Measurements from ENCODE around the gene TOP2B.

TOP2B gene

GRCh38 chr3:25580534-25580933 is 84.2 kb downstream of the TOP2B start:
- DNase-seq = no peak

DNA sequence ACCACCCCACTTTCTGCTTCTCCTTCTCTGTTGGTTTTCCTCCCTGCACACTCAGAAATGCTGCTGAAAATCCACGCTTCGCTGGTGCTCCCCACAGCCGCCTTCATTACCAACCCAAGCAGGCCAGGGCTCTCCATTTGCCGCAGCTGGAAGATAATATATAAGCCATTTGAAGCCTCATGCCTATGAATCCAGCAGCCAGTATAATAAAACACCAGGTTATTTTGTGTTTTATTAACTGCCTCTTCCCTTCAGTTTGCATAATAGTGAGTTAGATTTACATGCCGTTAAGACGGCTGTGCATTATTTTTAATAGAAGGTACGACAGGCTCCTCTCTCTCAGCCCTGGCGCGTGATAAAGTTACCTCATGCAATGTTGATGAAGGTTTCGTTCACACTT is 86.6 kb downstream of the TOP2B start:
- DNase-seq = no peak

DNA sequence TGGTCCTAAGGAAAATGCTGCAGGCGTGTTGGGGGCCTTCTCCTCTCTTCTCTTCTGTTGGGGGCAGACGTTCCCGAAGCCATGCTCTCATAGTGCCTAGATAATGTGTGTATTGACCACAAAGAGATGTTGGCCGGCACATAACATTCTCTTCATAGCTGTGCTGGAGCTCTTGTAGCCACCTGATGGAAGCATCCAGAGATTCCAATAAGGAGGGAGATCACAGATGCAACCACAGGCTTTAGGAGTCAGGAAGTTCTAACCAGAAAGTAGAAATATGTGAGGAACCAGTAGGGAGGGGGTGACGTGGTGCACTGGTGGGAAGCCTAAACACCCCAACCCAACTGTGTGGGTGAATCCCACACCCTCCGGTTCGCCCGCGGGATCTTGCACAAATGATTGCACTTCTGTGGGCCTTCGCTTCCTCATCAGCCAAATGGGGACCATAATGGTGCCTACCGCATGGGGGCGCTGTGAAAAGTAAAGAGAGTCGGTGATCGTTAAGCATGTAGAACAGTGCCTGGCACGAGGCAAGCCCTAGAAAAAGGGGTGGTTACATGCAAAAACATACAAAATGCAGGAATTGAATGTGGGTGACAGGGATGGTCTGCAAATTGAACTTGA is 87.8 kb downstream of the TOP2B start:
- DNase-seq = no peak

GRCh38 chr3:25576146-25576545 is 88.6 kb downstream of the TOP2B start:
- no peak for DNase-seq

DNA sequence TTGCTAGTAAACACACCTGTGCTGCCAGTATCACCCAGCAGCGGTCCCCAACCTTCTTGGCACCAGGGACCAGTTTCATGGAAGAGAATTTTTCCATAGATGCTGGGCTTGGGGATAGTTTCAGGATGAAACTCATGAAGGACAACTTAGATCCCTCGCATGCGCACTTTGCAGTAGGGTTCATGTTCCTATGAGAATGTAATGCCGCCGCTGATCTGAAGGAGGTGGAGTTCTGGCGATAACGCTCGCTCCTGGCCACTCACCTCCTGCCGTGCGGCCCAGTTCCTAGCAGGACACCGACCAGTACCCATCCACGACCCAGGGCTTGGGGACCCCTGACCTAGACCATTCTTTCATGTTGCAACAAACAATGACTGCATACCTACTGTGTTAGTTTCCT is 89.7 kb downstream of the TOP2B start:
- no peak for DNase-seq

DNA sequence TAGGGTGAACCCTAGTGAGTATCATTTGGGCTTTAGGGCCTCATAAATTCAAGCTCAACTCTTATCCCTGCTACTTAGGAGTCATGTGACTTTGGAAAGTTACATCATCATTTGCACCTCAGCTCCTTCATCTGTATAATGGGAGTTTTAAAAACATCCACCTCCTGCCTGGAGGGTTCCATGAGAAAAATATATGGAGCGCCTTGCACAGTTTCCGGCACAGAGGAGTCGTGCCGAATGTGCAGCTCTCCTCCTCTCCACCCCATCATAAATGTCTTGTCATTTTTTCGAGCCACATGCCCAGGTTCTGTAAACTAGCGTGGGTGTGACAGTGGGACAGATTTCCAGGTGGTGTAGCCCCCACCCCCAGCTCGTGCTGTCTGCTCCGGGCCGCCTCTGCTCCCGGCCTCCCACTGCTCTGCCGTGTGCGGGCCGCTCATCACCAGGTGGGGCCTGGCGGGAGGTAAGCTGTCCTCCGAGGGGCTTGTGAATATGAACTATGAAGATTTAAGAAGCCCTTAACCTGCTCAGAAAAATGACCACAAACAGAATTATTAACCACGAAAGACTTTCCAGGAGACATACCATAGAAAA is 90.4 kb downstream of the TOP2B start:
- no peak for DNase-seq

DNA sequence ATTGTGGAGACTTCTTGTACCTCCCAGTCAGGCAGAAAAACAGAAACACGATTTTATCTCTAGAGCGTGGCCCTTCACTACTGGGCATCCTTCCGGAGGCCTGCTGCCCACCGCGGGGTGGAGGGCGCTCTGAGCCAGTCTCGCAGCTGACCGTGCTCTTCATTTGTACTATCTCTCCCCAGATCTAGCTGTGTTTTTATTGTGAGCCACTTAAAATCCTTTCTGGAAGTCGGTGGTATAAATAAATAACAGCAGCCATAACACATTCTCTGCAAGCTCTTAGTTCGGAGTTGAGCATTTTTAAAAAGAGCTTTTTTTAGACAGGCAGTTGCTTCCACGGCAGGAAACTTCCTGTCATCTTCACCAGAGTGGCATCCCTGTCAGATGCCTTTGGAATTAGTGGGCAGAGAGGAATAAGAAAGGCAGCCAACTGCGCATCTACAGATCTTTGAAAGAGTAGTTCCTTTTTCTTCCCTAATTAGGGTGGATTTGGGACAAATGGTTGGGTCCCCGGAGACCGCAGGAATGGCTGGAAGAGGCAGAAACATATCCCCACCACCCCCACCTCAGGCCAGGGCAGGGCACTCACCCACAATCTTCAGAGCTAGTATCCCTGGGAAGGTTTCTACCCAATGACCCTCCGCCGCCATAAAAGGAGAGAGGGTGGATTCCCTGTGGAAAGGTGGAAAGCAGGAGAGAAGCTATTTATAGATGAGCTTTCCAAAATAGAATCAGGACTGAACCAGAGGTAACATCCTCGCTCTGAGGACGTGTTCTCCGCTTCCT is 91.1 kb downstream of the TOP2B start:
- DNase-seq = no peak

- no peak for DNase-seq
Observed at GRCh38 chr3:25572919-25573385, 91.8 kb downstream of the TOP2B start.

DNA sequence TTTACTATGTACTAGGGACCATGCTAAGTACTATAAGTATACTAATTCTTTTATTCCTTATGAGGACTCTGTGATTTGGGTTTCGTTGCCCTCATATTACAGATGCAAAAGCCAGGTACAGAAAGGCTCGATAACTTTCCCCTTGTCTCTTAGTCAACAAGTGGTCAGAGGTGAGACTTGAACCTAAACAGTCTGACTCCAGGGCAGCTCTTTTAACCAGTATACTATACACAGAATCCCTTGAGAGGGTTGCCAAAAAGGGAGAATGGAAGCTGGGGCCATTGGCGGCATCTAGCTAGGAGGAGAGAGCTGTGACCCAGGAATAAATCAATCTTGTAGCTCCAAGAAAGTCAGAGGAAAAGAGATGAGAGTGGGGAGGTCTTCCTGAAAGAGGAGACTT is 92.4 kb downstream of the TOP2B start:
- no peak for DNase-seq

DNA sequence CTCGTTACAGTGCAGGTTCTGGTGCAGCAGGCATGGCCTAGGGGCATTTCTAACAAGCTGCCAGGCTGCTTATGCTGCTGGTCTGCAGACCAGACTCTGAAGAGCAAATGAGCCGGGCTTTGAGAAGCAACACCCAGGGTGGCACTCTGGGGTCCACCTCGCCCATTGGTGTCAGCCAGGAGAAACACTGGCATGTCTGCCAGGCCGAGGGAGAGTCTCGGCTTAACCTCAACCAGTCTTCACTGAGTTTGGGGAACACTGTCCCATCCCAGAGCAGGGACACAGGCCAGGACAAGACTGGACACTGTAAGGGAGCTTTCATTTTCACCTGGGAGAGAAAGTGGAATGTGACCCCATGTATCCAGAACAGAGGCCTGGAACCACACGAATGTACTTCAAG is 93.4 kb downstream of the TOP2B start:
- DNase-seq = no peak

DNA sequence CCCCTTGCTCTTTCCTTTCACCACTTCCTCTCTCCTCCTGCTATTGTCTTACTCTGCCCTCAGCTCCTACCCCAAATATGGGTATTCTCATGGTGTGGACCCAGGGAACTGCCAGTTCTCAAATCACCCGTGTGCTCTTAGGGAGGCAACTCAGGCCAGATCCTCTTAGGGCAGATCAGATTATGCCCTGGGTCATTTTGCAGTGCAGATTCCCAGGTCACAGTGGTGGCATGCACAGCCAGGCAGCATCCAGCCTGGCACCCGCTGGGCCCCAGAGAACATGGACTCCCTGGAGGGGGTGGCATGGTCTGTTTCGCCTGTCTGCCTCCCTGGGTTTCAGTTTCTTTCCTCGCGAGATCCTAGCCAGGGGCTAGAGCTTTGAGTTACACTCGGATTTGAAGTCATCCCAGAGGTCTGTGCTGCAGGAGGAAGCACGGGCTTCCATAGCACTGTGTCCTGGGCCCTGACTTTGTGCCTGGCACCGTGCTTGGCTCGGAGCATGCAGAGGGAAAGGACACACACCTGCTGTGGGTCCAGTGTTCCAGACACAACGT is 96.1 kb downstream of the TOP2B start:
- no peak for DNase-seq

DNA sequence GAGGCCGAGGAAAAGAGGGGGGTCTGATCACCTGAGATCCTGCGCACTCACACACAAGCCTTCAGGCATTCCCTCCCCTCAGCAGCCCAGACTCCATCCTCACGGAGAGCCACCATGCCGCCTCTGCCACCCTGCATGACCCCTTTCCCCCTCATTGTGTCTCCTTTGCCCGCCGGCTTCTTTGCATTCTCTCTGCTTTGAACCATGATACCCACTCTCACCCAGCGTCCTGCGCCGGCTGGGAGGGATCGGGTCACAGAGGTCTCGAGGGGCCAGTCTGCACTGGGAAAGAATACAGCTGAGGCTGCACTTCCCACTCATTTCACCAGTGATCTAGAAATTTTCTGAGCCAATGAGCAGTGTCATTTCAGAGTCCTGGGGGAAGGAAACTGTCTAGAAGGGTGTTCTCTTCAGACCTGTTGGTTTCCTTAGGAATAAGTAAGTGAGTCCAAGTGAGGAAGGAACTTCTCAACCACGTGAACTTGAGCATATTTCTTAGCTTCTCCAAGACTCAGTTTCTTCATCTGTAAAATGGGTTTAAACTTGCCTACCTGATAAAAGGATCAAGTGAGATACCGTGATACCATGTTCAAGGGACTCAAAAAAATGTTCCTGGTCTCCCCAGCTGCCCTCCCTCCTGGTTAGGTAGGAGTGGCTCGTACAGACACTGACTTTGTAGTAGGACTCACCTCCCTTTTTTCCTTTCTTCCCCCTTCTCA is 96.7 kb downstream of the TOP2B start:
- no peak for DNase-seq

DNA sequence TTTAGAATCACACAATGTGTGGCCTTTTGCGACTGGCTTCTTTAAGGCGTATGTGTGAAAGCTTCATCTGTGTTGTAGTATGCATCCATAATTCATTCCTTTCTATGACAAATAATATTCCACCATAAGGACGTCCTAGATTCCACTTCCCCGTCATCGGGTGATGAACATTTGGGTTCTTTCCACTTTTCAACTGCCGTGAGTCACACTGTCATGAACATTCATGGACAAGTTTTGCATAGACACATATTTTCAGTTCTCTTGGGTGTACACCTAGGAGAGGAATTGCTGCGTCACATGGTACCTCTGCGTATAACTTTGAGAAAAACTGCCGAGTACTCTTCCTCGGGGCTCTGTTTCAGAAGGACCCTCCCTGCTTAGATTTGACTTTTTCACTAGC is 97.3 kb downstream of the TOP2B start:
- no peak for DNase-seq

DNA sequence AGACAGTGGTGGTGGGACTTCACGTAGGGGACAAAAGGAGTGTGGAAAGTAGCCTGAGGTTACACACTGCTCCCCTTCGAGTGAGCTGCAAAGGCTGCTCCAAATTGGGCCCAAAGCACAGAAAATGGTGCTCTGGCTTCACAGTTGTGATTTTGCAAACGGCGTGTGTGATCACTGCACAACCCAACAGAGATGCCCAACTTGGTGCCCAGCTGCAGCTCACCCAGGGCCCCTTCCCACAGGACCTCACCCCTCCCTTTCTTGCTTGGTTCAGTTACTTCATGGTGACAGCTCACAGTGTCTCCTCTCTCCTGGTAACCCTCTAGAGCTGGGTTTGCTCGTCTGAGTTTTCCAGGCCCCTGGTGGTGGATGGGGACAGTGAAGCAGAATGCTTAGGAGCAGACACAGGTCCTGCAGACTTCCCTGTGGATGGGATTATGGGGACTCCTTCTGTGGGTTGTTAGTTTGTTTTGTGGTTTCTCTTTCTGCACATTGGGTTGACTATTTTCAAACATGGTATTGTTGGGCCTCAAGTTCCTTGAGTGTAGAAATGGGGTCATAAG is 98.3 kb downstream of the TOP2B start:
- DNase-seq = no peak

GRCh38 chr3:25565807-25566206 is 98.9 kb downstream of the TOP2B start:
- no peak for DNase-seq

GRCh38 chr3:25564075-25564474 is 100.6 kb downstream of the TOP2B start:
- no peak for DNase-seq

DNA sequence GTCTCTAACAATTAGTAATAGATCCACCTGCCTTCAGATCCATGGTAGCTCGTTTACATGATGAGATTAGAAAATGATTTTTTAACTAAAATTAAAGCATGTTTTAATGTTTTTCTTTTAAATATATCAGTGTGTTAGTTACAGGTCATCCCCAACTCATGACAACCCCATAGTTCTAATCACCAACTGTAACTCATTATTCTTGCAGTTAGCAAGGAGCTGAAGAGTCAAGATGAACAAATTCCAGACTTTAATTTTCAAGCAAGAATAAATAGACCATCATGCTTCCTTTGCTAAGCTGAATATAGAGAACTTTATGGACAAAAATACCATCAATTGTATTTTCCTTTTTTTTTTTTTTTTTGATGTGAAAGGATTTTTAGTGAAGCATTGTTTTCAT is 101.1 kb downstream of the TOP2B start:
- DNase-seq = no peak

GRCh38 chr3:25558796-25559195 is 105.9 kb downstream of the TOP2B start:
- DNase-seq = no peak

- DNase-seq = no peak
Observed at GRCh38 chr3:25558121-25558520, 106.6 kb downstream of the TOP2B start.

DNA sequence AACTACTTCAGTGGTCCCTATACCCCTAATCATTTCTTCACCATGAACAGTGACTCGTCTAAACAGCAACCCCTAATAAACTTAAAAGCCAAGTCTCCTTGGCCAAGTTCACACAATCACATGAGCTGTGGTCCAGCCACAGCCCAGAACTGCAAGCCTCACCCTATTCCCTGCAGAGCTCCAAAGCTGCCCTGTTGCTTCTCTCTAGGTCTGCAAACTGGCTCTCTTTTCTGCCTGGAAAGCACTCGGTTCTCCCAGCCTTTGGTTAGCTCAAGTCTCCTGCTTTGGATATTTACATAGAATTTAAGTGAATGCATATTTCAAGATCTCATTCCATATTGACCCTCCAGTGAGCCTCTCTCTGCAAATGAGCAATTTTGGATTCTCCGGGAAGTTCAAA is 107.0 kb downstream of the TOP2B start:
- DNase-seq = no peak

GRCh38 chr3:25556447-25556846 is 108.3 kb downstream of the TOP2B start:
- DNase-seq = no peak

DNA sequence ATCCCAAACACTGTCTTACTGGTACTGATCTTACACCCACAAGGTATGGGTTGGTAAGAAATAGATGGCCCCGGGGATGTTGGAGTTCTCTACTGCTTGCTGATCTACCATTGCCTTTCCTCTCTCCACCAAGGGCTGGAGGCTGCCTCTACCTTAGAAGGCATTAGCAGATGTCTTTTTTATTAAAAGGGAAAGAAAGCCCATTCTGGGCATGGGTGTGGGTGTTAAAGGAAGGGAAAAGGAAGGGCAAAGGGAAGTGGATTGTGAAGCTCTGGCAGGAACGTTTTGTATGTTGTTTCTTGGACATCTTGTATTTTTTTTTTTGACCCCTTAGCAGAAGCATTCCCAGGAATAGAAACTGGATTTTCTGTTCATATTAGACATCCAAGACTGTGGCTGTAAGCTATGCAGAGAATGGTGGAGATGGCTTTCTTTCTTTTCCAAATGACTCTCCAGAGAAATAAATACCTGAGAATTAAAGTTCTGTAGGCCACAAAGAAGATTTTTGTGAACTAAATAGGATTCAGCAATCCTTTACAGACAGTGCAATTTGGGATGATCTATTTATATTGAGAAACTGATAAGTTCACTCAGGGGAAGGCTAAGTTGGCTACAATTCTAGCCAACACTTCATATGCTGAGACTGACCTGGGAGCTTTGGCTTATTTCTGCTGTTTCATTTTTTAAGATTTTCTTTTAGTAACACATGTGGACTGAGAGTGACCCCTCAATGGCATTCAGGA is 108.8 kb downstream of the TOP2B start:
- no peak for DNase-seq
